Activated CD4-positive, alpha-beta T cell treated with anti-CD3 and anti-CD28 coated beads for 24 hours (primary cell): Measurements from ENCODE around the gene HPCA.

ENCODE experiments used
- DNase-seq, 2 donors: peaks; one replicate each; pipeline ENCODE4 v3.0.0-alpha.2; 2020; ENCODE audit warnings: low read depth in 2 of 2

HPCA gene

GRCh38 chr1:32886004-32886827, at the start of gene HPCA:
Gene HPCA (plus strand): TSS chr1:32886491. CDS start chr1:32888899, 2,408 bp downstream.
- DNase-seq: peak in 1 of 2 donors; percentile 32

- DNase-seq: no peak
Observed at GRCh38 chr1:32848354-32849063, 37.8 kb upstream of the HPCA start.

DNA sequence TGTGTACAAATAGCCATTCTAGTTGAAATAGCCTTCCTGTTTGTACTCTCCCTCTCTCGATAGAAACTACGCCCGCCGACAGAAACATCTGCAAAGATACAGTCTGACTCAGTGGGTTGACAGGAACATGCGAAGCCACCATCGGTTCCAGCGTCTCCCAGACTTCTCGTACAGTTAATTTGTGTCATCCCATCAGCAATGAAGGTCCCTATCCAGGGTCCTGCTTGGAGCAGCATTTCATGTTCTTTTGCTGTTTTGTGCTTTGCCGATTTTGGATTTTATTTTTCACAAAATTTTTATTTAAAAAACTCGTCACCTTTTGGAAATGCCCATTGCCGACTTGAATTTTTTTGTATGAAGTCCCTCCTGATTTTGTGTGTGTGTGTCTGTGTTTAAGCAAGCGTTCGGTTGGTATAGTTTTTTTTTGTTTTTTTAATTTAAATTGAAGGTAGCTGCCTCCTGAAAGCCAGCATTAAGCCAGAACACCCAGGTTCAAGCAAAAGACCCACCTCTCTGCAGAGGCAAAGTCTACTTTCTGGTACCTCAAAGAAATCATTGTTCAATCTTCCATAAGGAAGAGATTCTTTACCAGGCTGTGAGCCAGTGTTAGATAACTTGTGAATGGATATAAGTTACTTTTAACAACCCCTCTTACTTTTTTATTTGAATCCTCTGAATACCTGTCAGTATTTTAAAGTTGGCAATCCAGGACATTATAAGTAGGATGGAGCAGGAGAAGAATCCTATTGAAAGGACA, 30.3 kb upstream of the HPCA start:
- no peak for DNase-seq

DNA sequence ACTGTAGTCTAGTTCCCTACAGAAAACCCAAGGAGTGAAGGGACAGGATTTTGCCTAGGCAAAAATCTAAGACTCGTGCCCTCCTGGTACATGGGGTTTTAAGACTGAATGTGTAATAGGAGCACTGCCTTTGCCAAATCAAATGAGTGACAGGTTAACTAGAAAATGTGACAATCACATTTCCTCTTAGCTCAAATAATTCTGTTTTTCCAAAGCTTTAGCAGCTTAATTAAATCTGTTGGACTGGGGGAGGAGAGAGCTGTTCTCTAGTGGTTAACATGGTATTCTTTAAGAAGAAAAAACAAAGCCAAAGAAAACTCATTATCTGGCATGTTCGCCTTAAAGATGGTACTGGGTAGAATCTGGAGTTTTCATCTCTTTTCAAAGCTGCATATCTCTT, 28.2 kb upstream of the HPCA start:
- no peak for DNase-seq

DNA sequence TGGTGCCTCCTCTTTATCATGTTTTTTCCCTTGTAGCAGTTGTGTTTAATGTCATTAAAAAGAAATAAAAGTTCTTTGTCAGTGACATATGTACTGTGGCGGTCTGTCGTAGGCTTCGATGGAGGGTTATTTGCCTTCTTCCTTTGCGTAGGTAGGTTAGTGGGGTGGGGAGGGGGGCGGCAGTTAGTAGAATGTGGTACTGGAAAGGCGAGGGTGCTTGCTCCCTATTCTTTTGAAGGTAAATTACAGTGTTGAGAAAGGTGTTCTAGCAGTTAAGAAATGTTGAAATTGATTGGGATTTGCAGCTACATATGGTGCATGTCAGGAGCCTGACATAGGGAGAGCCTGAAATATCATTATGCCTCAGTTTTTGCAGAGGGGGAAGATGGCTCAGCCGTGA, 27.5 kb upstream of the HPCA start:
- no peak for DNase-seq

DNA sequence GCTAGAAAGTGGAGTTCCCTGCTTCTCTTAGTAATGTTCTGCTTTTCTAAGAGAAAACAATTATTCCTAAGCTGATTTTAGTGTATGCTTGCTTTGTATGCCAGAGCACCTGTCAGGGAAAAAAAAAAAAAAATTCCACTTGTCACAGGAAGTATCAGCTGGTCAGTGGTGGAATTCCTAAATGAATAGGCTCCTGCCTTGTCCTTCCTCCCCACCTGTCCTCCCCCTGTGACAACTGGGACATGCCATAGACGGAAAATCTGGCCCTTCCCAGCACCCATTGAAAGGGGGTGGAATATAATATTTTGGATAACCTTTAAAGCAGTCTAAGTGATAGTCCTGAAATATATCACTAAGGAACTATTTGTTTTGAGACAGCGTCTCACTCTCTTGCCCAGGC, 26.4 kb upstream of the HPCA start:
- no peak for DNase-seq

- DNase-seq: no peak
Observed at GRCh38 chr1:32860566-32860965, 25.7 kb upstream of the HPCA start.

GRCh38 chr1:32861904-32862695, 24.2 kb upstream of the HPCA start:
- no peak for DNase-seq

- DNase-seq: no peak
Observed at GRCh38 chr1:32863218-32863880, 22.9 kb upstream of the HPCA start.

DNA sequence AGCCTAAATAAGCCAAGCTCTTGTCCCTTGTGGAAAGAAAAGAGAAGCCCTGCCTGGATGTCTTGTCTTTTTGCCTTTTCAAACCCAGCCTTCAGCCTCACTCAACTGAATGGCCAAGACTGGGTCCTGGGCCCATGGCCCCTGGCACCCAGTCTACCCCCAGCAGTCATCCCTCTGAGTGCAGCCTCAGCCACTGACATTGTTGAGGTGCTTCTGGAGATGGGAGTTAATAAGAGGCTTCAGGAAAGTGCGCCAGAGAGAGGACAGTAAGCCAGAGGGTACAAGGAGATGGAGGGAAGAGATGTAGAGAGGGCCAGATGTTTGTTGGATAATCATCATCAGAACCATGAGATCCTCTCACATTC, 22.4 kb upstream of the HPCA start:
- DNase-seq: no peak

- no peak for DNase-seq
Observed at GRCh38 chr1:32864375-32865019, 21.8 kb upstream of the HPCA start.

- DNase-seq: no peak
Observed at GRCh38 chr1:32865639-32866405, 20.5 kb upstream of the HPCA start.

GRCh38 chr1:32867151-32867550, 19.1 kb upstream of the HPCA start:
- no peak for DNase-seq

- DNase-seq: no peak
Observed at GRCh38 chr1:32867671-32868070, 18.6 kb upstream of the HPCA start.

DNA sequence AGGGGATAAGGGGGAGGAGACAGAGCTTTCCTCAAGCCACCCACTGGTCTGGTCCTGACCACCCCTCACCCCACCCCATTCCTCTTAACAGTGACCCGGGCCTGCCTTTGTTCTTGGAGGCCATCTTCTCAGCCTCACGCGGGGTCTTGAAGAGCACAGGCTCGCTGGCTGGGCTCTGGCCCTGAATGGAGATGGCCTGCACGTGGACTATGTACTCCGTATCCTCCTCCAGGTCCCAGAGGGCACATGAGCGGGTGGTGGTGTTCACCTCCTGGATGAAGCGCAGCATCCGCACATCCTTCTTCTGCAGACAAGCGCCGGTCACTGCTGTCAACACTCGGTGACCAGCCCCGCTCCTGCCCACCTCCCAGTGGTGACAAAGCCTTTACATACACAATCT, 18.2 kb upstream of the HPCA start:
- DNase-seq: no peak

DNA sequence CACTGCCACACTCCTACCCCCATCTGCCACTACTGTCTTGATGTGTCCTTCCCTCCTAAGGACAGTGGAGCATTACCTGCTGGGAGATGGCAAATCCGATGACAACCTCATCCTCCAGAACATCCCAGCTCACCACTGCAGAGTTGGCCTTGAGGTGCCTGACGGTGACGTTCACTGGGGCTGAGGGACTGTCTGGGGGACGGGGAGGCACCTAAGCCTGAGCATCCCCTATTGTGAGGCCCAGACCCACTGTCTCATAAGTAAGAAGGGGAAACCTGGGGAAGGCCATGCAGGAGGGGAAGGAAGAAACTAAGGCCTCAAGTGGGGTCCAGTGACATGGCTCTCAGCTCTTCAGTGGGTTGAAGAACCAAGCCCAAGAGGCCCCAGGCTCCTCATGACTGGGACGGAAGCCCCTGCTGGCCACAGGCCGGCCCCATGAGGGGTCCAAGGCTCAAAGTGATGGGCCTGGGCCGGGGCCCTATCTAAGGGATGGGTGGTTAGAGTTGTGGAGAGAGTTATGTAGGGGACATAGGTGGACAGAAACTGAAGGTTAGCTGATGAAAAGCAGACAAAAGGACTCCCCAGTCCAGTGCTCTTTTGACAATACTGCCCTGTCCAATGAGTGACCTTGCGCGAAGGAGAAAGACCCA, 17.4 kb upstream of the HPCA start:
- DNase-seq: no peak

- DNase-seq: no peak
Observed at GRCh38 chr1:32869923-32870614, 16.2 kb upstream of the HPCA start.

- DNase-seq: no peak
Observed at GRCh38 chr1:32870615-32871363, 15.5 kb upstream of the HPCA start, which contains the start of gene FNDC5. Gene FNDC5 (minus strand): TSS chr1:32870912.
